Lower leg skin (tissue), 4 donors: ENCODE results near the gene RPUSD1. TPM values are rescaled to one million over a fixed set of nuclear protein-coding genes. Genes with fewer than 3 reads are reported as not detected.

Experiments
- DNase-seq, 2 donors: peaks; one replicate each; pipeline ENCODE4 v3.0.0-alpha.2; 2019; ENCODE audit warnings: low spot score in 2 of 2
- H3K4me3 ChIP-seq: fragments of 200-600 bp; sonication (generic); 2 replicates; pipeline ENCODE4 v1.5.1; 2017; ENCODE audit warnings: mild to moderate bottlenecking, low read depth; ENCODE audit not compliant: poor library complexity, severe bottlenecking
- POLR2A ChIP-seq, 2 donors: fragments of 450-650 bp; IDR thresholded peaks; one replicate each; pipeline ENCODE4 v1.6.1; 2016 to 2017; ENCODE audit warnings: antibody characterized with exemption in 2 of 2, mild to moderate bottlenecking in 1 of 2, moderate library complexity in 1 of 2
- WGBS, 2 donors: methylation state at CpG; one replicate each; pipeline ENCODE4 v1.1.5; 2018; 5-methylcytosine and 5-hydroxymethylcytosine counted together
- intact Hi-C: fragments of 100-400 bp; cut with DNase I; formaldehyde crosslinking; loops from one replicate; pipeline ENCODE4 v1.15.0; 2023; ENCODE audit warnings: low total_unique reads
- total RNA-seq, 4 donors: library from RNA; depleted of rRNA; stranded (reverse); fragments of >200 nt; gene quantifications; one replicate each; pipeline ENCODE4 v1.1.0, GENCODE V29; 2016
- TF ChIP-seq, protein P1 (sequence below), 3 donors: fragments of 450-650 bp; IDR thresholded peaks; one replicate each; pipeline ENCODE4 v1.5.1; 2016; ENCODE audit warnings: antibody characterized with exemption in 3 of 3, mild to moderate bottlenecking in 3 of 3, moderate library complexity in 2 of 3

The RPUSD1 gene
- total RNA-seq, 4 donors from 2014 or later = 20.2 to 27.9 (median 25.5) TPM

- DNase-seq = no peak
- 68 to 73% methylated on average over 33 of the region's 33 CpGs for WGBS, 2 donors
- intact Hi-C loops = no loop called here
- no peak overlapping the region for H3K4me3 ChIP-seq
- TF ChIP-seq POLR2A (IDR thresholded peaks at IDR 0.05) = no peak
- TF ChIP-seq, protein P1, sequence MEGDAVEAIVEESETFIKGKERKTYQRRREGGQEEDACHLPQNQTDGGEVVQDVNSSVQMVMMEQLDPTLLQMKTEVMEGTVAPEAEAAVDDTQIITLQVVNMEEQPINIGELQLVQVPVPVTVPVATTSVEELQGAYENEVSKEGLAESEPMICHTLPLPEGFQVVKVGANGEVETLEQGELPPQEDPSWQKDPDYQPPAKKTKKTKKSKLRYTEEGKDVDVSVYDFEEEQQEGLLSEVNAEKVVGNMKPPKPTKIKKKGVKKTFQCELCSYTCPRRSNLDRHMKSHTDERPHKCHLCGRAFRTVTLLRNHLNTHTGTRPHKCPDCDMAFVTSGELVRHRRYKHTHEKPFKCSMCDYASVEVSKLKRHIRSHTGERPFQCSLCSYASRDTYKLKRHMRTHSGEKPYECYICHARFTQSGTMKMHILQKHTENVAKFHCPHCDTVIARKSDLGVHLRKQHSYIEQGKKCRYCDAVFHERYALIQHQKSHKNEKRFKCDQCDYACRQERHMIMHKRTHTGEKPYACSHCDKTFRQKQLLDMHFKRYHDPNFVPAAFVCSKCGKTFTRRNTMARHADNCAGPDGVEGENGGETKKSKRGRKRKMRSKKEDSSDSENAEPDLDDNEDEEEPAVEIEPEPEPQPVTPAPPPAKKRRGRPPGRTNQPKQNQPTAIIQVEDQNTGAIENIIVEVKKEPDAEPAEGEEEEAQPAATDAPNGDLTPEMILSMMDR (IDR thresholded peaks at IDR 0.05) = no peak
These were observed 15.0 kb upstream of the RPUSD1 start for GRCh38 chr16:802914-803753.

DNA sequence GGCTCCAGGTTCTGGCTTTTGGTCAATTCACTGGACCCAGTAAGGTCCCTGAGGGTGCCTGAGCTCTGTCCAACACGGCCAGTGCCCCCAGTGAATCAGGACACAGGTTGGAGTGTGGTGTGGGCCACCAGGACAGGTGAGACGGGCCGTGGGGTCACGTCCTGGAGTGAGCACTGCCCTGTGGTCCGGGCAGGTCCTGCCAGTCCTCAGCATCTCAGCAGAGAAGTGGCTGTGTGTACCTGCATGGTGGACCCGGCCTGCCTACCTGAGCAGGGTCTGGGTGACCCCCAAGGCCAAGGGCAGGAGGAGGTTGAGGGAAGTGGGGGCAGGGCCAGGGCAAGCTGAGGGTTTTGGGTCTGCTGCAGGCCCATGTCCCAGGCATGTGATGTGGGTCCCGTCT is 14.3 kb upstream of the RPUSD1 start:
- no peak for TF ChIP-seq POLR2A (IDR thresholded peaks at IDR 0.05)
- TF ChIP-seq, protein P1 (IDR thresholded peaks at IDR 0.05) = no peak
- WGBS, 2 donors = 78 to 83% methylated on average over 1 to 7 of the region's 7 CpGs
- no peak for DNase-seq
- intact Hi-C loops = no loop called here
- H3K4me3 ChIP-seq = no peak overlapping the region

GRCh38 chr16:801584-802363 is 13.6 kb upstream of the RPUSD1 start:
- intact Hi-C loops = no loop called here
- no peak for DNase-seq
- 28 to 42% methylated on average over 18 to 22 of the region's 22 CpGs for WGBS, 2 donors

GRCh38 chr16:800834-801511 is 12.8 kb upstream of the RPUSD1 start:
- no peak overlapping the region for H3K4me3 ChIP-seq
- no peak for DNase-seq
- intact Hi-C loops = no loop called here
- no peak for TF ChIP-seq POLR2A (IDR thresholded peaks at IDR 0.05)
- TF ChIP-seq, protein P1 (IDR thresholded peaks at IDR 0.05) = no peak
- 5 to 16% methylated on average over 6 to 11 of the region's 17 CpGs for WGBS, 2 donors

More at GRCh38 chr16:801584-802363, 13.6 kb upstream of the RPUSD1 start:
- no peak overlapping the region for H3K4me3 ChIP-seq
- TF ChIP-seq POLR2A (IDR thresholded peaks at IDR 0.05) = no peak
- TF ChIP-seq, protein P1 (IDR thresholded peaks at IDR 0.05) = no peak

- no peak for TF ChIP-seq POLR2A (IDR thresholded peaks at IDR 0.05)
- TF ChIP-seq, protein P1 (IDR thresholded peaks at IDR 0.05) = no peak
- H3K4me3 ChIP-seq = no peak within 1 kb of the TSS
- DNase-seq = no peak
- 4 to 6% methylated on average over 18 to 45 of the region's 57 CpGs for WGBS, 2 donors
- intact Hi-C loops = no loop called here
These were observed 12.0 kb upstream of the RPUSD1 start, which contains the start of gene GNG13 for GRCh38 chr16:799948-800833. Gene GNG13 (minus strand): TSS chr16:800734. CDS start chr16:799077, 1,657 bp downstream.
